CD4-positive, alpha-beta T cell treated with Interleukin-17A for 4 hours (primary cell): ENCODE results near the gene PRKCE.

Experiments
- DNase-seq: peaks from one replicate; pipeline ENCODE4 v3.0.0-alpha.2; 2020; ENCODE audit warnings: mixed read lengths

Gene PRKCE

GRCh38 chr2:45634223-45634622 is 17.3 kb upstream of the PRKCE start:
- no peak for DNase-seq

GRCh38 chr2:45636008-45636407 is 15.5 kb upstream of the PRKCE start:
- no peak for DNase-seq

- no peak for DNase-seq
Measured at GRCh38 chr2:45637440-45637839, 14.0 kb upstream of the PRKCE start.

- DNase-seq = no peak
Measured at GRCh38 chr2:45640576-45640975, 10.9 kb upstream of the PRKCE start.

- DNase-seq = no peak
Measured at GRCh38 chr2:45643095-45643494, 8.4 kb upstream of the PRKCE start.

- peak; percentile 85 for DNase-seq
Measured at GRCh38 chr2:45643543-45644542, 7.6 kb upstream of the PRKCE start.

GRCh38 chr2:45646289-45646688 is 5.2 kb upstream of the PRKCE start:
- no peak for DNase-seq

- no peak for DNase-seq
Measured at GRCh38 chr2:45647356-45647755, 4.1 kb upstream of the PRKCE start.

- no peak for DNase-seq
Measured at GRCh38 chr2:45647986-45648520, 3.4 kb upstream of the PRKCE start.

- no peak for DNase-seq
Measured at GRCh38 chr2:45648636-45649035, 2.8 kb upstream of the PRKCE start.

GRCh38 chr2:45649462-45649857 is 2.0 kb upstream of the PRKCE start:
- no peak for DNase-seq

- DNase-seq = peak; percentile 72
Measured at GRCh38 chr2:45649858-45650811, 1.3 kb upstream of the PRKCE start.

GRCh38 chr2:45650851-45651414 is 542 bp upstream of the PRKCE start:
- DNase-seq = peak; percentile 95

GRCh38 chr2:45652090-45653031 is 886 bp downstream of the PRKCE start:
- peak; percentile 52 for DNase-seq

GRCh38 chr2:45653122-45653913 is 1.8 kb downstream of the PRKCE start:
- DNase-seq = no peak

GRCh38 chr2:45654250-45654649 is 2.8 kb downstream of the PRKCE start:
- no peak for DNase-seq

- no peak for DNase-seq
Measured at GRCh38 chr2:45661828-45662227, 10.4 kb downstream of the PRKCE start.

- no peak for DNase-seq
Measured at GRCh38 chr2:45664635-45665261, 13.3 kb downstream of the PRKCE start.

GRCh38 chr2:45668509-45668908 is 17.0 kb downstream of the PRKCE start:
- no peak for DNase-seq

- no peak for DNase-seq
Measured at GRCh38 chr2:45669032-45669486, 17.6 kb downstream of the PRKCE start.
